Osteocyte (in vitro differentiated cells): ENCODE measurements around the gene ADAMTSL2. TPM values are rescaled to one million over a fixed set of nuclear protein-coding genes. Genes with fewer than 3 reads are reported as not detected.

Source experiments
- DNase-seq: peaks from one replicate; pipeline ENCODE4 v3.0.0; 2021; ENCODE audit warnings: mixed read lengths; ENCODE audit not compliant: unreplicated experiment; ENCODE audit errors: extremely low spot score
- H3K27ac Mint-ChIP-seq: one replicate; pipeline ENCODE4 v1.8.0; 2021; ENCODE audit warnings: mild to moderate bottlenecking, mixed read lengths; ENCODE audit not compliant: unreplicated experiment
- H3K27me3 Mint-ChIP-seq: one replicate; pipeline ENCODE4 v1.8.0; 2021; ENCODE audit warnings: mixed read lengths; ENCODE audit not compliant: unreplicated experiment
- H3K36me3 Mint-ChIP-seq: one replicate; pipeline ENCODE4 v1.8.0; 2021; ENCODE audit warnings: mixed read lengths; ENCODE audit not compliant: unreplicated experiment
- H3K4me1 Mint-ChIP-seq: one replicate; pipeline ENCODE4 v1.8.0; 2021; ENCODE audit warnings: mixed read lengths; ENCODE audit not compliant: unreplicated experiment
- H3K4me3 Mint-ChIP-seq: one replicate; pipeline ENCODE4 v1.8.0; 2021; ENCODE audit warnings: mild to moderate bottlenecking, moderate library complexity, mixed read lengths; ENCODE audit not compliant: unreplicated experiment
- H3K9me3 Mint-ChIP-seq: one replicate; pipeline ENCODE4 v1.8.0; 2021; ENCODE audit warnings: mixed read lengths; ENCODE audit not compliant: unreplicated experiment
- total RNA-seq: library from RNA; stranded (reverse); gene quantifications from 2 replicates; pipeline ENCODE4 v1.2.1, GENCODE V29; 2021
- TF ChIP-seq, protein P1 (sequence below): fragments of 200-600 bp; sonication (generic); IDR thresholded peaks from 2 replicates; pipeline ENCODE4 v1.5.0; 2021; ENCODE audit warnings: antibody characterized with exemption, mild to moderate bottlenecking, moderate library complexity

Gene ADAMTSL2
- total RNA-seq, 1 donor from 2014 or later: 0.11 TPM

DNA sequence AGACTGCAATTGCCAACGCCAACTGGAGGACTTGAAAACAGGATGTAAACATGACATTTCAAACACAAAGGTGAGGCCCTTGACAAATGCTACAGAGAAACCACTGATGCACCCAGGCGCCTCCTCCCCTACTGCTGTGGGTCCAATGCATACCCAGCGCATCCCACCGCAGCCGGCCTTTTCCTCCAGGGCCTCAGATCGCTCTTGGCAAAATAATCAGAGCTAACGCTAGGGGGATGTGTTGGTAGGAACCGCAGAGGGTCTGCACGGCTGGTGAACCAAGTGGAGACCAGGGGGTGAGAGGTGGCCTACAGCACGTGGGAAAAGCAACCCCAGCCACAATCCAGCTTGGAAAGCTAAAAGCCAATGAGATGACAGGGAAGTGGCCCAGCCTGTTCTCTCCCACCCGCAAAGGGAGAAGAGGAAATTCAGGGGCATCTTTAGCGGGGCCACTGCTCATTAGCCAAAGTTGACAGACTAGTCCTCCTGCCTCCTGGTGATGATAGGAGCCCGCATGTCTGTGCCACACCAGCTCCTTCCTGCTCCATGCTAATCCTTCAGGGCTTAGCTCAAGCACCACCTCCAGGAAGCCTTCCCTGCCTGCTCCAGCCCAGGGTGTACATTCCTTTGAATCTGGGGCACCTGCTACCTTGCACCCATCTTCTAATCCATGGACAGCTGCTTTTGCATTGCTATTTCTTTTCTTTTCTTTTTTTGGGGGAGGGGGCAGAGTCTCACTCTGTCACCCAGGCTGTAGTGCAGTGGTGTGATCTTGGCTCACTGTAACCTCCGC, 68.8 kb downstream of the ADAMTSL2 start:
- DNase-seq: no peak
- H3K9me3 Mint-ChIP-seq: no peaks in the 10 kb centered on the region
- TF ChIP-seq, protein P1, sequence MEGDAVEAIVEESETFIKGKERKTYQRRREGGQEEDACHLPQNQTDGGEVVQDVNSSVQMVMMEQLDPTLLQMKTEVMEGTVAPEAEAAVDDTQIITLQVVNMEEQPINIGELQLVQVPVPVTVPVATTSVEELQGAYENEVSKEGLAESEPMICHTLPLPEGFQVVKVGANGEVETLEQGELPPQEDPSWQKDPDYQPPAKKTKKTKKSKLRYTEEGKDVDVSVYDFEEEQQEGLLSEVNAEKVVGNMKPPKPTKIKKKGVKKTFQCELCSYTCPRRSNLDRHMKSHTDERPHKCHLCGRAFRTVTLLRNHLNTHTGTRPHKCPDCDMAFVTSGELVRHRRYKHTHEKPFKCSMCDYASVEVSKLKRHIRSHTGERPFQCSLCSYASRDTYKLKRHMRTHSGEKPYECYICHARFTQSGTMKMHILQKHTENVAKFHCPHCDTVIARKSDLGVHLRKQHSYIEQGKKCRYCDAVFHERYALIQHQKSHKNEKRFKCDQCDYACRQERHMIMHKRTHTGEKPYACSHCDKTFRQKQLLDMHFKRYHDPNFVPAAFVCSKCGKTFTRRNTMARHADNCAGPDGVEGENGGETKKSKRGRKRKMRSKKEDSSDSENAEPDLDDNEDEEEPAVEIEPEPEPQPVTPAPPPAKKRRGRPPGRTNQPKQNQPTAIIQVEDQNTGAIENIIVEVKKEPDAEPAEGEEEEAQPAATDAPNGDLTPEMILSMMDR: no peak
- no peak overlapping the region for H3K4me3 Mint-ChIP-seq
- H3K27me3 Mint-ChIP-seq: peaks cover 35% of the 10 kb centered on the region
- H3K4me1 Mint-ChIP-seq: no peaks in the 10 kb centered on the region
- no peak overlapping the region for H3K27ac Mint-ChIP-seq
- no peaks in the 10 kb centered on the region for H3K36me3 Mint-ChIP-seq

DNA sequence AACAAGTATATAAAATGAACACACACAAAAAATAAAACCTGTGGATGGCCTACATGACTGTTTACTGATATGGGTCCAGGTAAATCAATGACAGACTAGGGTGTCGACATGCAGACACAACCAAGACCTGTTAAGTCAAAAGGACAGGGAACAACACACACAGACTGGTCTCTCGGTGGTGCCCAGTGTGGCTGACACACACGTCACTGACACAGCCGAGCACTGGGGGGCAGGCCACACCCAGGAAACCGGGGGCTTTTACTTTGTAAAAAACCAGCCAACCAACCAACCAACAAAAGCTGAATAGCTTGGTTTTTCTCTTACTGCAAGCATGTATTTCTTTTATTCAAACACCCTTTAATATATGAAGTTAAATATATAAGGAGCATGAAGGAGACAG, 69.7 kb downstream of the ADAMTSL2 start:
- Mint-ChIP-seq H3K4me1 (no peaks in the 10 kb centered on the region), H3K9me3 (no peaks in the 10 kb centered on the region), H3K27me3 (peaks cover 38% of the 10 kb centered on the region), H3K4me3 (no peak overlapping the region), H3K27ac (no peak overlapping the region), H3K36me3 (no peaks in the 10 kb centered on the region)
- no peak for DNase-seq
- TF ChIP-seq, protein P1: no peak

DNA sequence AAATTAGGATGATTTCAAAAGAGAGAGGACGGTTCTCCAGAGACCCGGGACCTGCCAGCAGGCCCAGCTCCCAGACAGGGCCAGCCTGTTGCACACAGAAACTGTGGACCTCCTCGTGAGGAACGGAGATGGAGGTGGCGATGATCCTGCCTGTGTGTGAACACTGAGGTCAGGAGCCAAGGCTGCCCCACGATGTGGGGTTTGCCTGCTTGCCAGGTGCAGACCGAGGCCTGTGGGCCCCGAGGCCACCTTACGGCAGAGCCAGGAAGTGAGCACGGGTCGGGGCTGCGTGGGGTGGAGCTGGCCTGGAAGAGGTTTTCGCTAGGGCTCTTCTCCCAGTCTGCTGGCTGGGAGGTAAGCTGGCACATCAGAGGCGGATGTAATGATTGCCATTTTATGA, 70.4 kb downstream of the ADAMTSL2 start:
- peaks cover 1% of the 10 kb centered on the region for H3K4me1 Mint-ChIP-seq
- TF ChIP-seq, protein P1: no peak
- H3K36me3 Mint-ChIP-seq: no peaks in the 10 kb centered on the region
- H3K9me3 Mint-ChIP-seq: no peaks in the 10 kb centered on the region
- no peak overlapping the region for H3K4me3 Mint-ChIP-seq
- peaks cover 42% of the 10 kb centered on the region for H3K27me3 Mint-ChIP-seq
- H3K27ac Mint-ChIP-seq: no peak overlapping the region
- no peak for DNase-seq

DNA sequence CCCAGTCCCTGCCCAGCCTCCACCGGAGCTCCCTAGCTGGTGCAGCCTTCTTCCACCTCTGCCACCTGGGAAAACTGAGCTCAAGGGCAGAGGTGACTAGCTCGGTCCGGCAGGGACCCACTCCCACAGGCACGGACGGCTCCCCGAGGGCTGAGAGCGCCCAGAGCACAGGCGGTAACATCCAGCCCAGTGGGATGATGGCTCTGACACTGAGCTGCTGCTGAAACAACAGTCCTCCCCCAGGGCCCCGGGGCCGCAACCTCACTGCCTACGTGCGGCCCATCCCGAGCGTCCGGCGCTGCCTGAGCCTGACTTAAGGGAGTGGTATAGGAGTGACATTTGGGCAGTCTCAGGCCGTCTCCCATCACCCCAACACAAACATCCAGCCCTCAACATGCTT, 70.9 kb downstream of the ADAMTSL2 start:
- no peaks in the 10 kb centered on the region for H3K36me3 Mint-ChIP-seq
- no peak for DNase-seq
- H3K4me3 Mint-ChIP-seq: no peak overlapping the region
- H3K27me3 Mint-ChIP-seq: peaks cover 46% of the 10 kb centered on the region
- TF ChIP-seq, protein P1: no peak
- H3K9me3 Mint-ChIP-seq: no peaks in the 10 kb centered on the region
- H3K27ac Mint-ChIP-seq: no peak overlapping the region
- H3K4me1 Mint-ChIP-seq: peaks cover 1% of the 10 kb centered on the region

DNA sequence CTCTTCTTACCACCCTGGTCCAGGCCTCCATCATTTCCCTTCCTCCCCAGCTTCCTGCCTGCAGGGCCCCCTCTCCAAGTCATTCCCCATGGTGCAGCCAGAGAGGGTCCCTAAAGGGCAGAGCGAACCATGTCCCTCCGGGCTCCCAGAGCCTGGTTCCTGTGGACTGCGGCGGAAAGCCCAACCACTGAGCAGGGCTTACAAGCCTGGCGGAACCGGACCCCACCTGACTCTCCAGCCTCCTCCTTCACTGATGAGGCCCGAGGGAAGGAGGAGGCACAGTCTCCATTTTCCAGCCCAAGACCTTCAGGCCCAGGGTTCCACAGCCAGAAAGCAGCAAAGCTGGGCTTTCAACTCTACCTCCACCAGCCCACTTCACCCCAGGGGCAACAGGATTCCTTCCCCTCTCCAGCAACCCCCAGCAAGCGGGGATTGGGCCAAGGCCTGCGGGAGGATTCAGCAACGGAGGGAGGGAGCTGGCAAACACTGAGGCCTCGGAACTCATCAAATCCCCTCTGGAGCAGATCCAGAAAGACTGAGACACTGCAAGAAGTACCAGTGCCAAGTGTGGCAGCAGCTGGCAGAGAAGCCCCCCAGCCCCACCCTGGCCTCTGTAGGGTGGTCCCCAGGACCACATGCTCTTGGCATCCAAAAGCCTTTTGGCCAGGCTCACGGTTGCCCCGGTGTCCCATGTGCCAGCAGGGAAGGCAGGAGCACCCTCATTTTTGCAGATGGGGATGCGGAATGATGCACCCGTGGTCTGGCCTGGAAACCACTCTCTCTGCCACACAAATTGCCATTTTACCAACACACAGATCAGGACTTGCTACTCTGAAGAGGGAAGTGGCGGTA, 71.6 kb downstream of the ADAMTSL2 start:
- H3K27me3 Mint-ChIP-seq: peaks cover 52% of the 10 kb centered on the region
- no peaks in the 10 kb centered on the region for H3K36me3 Mint-ChIP-seq
- H3K4me1 Mint-ChIP-seq: peaks cover 1% of the 10 kb centered on the region

More for the DNA sequence above, 71.6 kb downstream of the ADAMTSL2 start:
- no peak for DNase-seq
- H3K9me3 Mint-ChIP-seq: no peaks in the 10 kb centered on the region
- TF ChIP-seq, protein P1: no peak
- H3K4me3 Mint-ChIP-seq: no peak overlapping the region
- no peak overlapping the region for H3K27ac Mint-ChIP-seq
